GM19455 (cell line): ENCODE results near the gene GPA33.
"Not testable (repeated sequence)": the region's sequence is repeated elsewhere in the genome, so short reads cannot be mapped to it uniquely, and the experiment has no call there.

Experiments
- ATAC-seq: cut with Tn5 transposase; IDR thresholded peaks from one replicate; pipeline ENCODE4 v1.9.1; 2021; ENCODE audit not compliant: unreplicated experiment

The GPA33 gene

DNA sequence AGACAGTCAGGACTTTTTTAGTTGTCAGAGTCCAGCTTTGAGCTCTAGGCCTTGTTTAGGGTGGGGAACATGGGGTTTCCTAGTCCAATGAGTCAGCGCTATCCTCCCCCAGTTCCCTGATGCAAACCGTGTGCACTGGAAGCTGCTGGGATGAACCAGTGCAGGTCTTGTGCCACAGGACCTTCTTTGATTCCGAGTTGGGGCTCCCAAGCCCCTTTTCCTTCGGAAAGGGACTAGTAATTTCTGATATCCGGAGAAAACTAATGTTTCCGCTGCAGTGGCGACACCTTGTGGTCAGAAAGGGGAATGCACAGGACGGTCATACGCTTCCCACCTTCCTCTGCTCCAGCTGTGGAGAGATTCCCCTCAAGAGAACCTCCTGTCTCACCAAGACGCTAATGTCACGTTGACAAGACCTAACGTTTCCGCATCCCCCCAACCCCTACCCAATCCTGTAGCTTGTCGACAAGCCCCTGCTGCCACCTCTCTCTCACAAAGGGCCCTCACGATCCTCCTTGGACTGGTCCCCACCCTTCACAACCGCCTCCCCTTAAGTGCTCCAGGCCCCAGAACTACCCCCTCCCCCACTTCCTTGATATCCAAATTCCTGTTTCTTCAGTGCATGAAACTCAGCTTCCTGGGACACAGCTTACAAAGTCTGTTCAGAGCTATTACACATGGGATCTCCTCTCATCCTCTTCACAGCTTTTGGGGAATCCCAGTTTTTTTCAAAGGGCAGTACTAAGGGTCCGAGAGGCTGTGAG lies 30.9 kb downstream of the GPA33 start:
- no peak for ATAC-seq

DNA sequence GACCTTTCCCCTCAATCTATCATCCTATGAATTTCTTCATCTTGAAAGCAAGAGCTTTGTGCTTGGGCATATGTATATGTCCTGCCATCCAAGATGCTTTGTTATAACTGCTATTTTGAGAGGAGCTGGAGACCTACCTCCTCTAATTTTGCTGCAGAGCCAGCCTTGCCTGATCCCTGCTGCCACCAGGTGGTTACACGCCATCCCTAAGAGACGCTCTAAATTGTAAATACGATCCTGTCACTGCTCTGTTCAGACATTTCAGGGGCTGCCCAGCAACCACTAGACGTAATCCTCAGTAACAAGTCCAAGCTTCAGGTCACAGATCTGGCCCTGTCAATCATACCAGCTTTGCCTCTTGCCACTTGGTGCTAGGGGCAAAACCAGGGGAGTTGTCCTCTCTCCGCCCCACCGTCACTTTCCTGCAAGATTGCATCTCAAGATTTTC lies 32.9 kb downstream of the GPA33 start:
- ATAC-seq: no peak

DNA sequence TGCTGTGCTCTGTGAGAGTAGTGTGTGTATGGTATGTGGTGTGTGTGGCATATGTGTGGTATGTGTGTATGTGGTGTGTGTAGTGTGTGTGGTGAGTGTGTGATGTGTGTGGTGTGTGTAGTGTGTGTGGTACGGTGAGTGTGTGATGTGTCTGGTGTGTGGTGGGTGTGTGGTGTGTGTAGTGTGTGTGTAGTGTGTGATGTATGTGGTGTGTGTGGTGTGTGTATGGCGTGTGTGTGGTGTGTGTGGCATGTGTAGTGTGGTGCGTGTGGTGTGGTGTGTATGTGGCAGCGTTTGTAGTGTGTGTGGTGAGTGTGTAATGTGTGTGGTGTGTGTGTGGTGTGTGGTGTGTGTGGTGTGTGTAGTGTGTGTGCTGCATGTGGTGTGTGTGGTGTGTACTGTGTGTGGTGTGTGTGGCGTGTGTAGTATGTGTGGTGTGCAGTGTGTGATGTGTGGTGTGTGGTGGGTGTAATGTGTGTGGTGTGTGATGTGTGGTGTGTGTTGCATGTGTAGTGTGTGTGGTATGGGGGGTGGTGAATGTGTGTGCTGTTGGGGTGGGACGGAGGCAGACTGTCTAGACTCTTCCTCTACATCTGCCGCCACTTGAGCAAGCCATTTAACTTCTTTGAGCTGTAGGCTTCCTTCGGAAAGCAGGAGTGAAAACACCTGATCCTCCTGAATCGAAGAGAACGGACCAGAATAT lies 33.5 kb downstream of the GPA33 start:
- no peak for ATAC-seq

DNA sequence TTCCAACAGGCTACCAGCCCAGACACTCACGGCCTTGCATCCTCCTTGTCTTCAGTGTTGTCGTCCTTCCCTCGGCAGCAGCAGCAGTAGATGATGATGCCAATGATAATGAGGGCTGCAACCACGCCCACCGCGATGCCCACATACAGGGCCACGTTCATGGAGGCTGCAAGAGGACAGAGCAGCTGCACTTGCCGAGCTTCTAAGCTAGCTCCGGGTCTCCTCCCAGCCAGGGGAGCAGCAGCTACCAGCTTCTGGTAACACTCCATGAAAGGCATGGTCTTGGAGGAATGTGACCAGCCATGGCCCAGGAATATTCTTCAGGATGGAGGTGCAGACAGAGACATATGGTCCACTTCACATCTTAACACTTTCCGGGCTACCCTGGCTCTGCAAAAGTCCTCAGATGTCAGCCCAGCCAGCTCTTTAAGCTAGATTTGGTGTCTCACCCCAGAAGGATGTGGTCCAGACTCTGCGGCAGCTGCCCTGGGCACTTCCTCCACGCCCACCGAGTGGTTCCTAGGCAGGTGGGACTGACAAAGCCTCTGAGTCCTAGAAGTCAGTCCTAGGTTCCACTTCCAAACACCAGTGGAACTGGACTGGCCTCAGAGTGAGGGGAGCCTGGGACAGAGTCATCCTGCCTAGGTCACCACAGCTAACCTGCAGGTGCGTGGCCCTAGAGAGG lies 35.1 kb downstream of the GPA33 start:
- ATAC-seq: no peak

DNA sequence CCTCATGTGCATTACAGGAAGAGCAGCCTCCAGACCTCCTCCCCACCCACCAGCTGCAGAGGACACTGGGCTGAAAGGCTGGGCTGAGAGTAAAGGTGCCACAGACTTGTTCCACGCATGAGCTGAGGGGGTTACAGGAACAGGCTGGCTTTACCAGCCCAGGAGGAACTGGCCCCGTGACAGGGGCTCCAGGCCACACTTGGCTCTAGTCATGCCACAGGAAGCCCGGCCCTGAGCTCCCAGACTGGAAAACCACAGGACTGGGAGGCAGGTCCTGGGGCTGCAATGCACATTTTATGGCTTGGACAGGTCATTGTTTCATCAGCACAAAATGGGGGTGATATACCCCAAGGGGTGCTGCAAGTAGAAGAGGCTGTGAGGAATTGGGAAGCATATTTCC lies 35.6 kb downstream of the GPA33 start:
- ATAC-seq: no peak

DNA sequence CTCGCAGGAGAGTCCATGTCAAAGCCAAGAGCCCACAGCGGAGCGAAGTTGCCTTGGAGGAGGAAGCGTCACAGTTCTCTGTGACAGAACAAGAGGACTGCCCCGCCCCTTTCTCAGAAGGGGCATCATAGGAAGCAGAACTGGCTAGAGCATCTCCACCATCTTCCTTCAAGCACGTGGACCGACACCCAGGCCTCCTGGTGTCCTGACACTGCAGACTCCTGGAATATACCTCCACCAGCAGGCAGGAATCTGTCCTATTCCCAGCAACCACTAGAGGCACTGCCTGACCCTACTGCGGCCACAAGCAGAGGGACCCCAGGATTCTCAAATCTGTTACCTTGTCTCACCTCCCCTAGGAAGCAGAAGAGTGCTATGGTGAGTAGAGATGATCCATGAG lies 37.8 kb downstream of the GPA33 start:
- ATAC-seq: no peak

DNA sequence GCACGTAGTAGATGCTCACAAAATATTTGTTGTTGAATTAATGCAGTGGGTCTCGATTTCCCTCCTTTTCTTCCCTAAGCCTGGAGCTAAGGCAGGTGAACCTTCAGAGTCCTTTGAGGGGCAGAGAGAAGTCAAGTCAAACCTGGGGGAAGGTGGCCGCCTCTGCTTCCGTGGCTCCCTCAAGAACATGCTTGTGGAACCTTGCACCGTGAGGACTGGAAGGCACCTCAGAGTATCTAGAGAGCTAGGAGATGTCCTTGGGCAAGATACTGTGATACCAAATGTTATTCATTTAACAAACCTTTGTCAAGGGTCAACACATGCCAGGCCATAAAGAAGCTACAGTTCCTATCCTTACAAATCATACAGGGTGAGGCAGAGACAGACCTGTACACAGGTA lies 38.3 kb downstream of the GPA33 start:
- ATAC-seq: no peak

DNA sequence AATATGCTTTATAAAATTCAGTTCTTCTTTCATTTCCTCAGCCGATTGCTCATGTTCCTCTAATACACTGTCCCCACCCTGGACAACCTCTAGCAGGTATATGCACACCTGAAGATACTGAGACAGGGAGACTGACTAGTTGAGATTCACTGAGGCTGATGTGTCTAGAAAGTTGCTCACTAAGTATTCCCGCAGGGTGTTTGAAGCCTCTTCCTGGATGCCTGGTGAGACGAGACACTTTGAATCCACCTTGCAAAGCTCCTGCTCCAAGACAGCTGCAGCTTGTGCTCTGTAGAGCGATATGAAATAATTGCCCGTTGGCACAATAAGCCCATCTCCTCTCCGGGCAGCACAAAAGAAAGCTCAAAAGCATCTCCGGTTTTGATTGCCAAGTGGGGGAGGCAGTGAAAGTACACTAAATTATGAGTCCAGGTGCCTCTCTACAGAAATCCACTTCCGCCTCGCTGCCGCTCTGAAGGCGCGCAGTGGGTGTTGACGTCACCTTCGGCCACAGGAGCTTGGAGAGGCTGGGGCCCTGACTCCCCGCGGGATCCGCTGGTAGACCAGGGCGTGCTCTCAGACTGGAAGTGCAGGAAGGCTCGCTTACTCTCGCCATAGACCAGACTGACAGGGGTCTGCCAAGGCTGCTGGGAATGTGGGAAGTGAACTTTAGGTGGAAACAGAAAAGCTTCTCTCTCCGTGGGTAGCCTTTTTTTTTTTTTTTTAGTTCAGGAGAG lies 46.3 kb downstream of the GPA33 start:
- peak; percentile 99 for ATAC-seq

DNA sequence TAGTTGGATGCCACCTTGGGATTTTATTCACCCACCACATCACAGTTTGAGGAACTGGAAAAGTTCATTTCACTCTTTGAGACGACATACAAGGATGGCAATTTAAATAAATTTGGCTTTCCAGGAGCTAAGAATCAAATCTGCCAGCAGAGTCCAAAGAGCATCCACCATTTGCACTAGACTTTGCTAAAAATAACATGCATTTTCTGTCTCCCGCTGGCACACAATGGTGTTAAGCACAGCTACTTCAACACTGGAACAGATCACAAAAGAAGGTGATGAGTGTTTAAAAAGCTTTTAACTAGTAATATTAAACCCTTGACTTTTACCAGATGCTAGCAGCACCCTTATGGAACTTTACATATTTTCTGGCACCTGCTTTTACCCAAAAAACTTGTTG lies 56.5 kb downstream of the GPA33 start:
- ATAC-seq: no peak

DNA sequence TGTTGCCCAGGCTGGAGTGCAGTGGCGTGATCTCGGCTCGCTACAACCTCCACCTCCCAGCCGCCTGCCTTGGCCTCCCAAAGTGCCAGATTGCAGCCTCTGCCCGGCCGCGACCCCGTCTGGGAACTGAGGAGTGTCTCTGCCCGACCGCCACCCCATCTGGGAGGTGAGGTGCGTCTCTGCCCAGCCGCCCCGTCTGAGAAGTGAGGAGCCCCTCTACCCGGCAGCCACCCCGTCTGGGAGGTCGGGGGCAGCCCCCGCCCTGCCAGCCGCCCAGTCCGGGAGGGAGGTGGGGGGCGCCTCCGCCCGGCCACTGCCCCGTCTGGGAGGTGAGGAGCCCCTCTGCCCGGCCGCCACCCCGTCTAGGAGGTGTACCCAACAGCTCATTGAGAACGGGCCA lies 60.6 kb downstream of the GPA33 start:
- not testable (repeated sequence) for ATAC-seq

DNA sequence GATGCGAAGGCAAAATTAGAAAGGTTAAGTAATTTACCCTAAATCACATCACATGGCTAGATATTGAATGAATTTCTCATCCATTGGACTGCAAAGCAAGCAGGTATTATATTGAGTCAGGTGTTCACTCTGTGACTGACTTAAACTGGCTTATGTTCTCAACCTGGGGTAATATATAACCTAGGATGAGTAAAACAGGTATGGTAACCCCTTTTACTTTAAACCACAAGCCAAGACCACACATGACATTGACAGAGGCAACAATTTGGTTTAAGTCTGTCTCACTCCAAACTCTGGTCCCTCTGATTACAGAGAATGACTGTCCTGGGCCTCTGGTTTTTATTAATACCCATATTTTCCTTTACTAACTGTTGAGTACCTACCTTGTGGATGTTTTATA lies 67.8 kb downstream of the GPA33 start:
- no peak for ATAC-seq

DNA sequence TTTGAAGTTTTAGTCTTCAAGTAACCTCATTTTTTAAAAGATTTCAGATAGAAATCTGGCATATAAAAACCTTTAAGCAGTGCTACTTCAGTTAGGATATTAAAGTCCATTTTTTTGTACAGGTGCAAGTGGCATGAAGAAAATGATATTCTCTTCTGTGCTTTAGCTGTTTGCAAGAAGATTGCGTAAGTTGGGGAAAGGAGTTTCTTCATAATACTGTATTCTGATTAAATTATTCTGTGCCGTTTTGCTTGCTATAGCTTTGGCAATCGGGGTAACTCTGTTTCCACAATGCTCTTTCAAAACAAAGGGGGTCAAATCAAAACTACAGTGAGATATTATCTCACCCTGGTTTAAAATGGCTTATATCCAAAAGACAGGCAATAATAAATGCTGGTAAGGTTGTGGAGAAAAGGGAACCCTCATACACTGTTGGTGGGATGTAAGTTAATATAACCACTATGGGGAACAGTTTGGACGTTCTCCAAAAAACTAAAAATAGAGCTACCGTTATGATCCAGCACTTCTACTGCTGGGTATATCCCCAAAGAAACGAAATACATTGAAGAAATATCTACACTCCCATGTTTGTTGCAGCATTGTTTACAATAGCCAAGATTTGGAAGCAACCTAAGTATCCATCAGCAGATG lies 74.0 kb downstream of the GPA33 start:
- no peak for ATAC-seq

DNA sequence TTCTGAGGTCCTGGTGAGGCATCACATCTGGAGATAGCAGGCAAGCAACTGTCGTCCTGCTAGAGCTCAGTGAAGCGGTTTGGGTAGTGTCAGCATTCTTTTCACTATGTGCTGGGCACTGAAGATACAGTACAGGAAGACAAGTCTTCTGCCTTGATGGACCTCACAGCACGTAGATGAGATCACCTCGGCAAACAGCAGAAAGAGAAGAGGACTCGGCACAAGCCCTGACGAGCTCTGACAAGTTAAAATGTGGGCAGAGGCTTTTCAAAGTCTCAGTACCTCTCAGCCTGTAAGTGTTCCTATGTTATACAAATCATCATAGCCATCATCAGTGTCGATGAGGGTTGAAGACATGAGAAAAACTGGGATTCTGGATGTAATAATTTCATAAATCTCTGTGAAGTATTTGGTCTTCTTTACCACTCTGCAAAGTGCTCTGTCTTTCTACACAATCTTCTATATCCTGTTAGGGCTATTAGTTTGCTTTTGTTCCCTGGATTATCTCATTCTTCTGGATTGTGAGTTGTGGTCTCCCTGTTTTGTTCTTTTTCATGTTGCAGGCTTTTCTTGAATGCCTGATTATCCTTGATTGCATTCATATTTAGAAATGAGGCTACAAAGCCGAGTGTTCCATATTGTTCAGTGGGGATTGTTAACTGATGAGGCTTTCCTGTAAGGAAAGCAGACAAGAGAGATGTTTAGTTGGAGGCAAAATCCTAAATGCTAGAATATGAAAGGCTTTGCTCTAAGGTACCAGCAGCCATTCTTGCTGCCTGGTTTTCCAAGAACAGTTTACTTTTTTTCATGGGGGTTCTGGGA lies 76.9 kb downstream of the GPA33 start:
- no peak for ATAC-seq

DNA sequence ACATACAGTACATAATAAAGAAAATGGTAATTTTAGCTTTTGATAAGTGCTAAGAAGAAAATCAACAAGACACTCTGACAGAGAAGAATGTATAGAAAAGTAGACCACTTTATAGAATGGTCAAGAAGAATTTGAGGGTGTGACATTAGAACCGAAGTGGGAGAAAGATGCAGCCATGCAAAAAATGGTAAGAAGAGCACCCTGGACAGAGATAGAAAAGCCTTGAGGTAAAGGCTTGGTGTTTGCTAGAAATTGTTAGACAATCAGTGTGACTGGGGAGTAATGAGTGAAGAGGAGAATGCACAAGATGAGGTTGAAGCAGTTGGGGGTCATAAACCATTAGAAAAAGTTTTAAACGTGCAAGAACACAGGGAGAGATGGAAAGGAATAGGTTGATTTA lies 77.6 kb downstream of the GPA33 start:
- ATAC-seq: no peak

DNA sequence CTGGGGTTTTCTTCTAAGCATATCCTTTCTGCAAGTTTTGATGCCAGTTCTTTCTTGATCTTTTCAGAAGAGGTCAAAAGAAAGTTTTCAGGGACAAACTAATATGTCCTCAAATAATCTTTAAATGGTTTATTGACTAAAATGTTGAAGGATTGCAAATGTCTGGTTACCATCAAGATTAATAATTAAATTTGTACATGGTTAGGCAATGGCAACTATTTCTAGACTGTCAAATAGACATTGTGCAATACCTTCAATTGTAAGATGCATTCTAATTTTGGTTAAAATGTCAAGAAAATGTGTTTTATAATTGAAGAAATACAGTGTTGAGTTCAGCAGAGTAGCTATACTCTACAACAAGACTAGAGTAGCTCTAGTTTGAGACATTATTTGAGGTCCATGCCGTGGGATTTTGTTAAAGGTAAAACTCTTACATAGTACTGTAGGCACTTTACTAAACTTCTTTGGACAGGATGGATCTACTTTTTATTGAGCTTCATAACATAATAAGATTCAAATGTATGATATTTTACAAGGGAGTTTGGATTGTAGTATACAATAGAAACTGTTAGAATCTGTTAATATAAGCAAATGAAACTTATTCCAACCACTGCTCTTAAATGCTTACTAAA lies 78.5 kb downstream of the GPA33 start:
- ATAC-seq: no peak

DNA sequence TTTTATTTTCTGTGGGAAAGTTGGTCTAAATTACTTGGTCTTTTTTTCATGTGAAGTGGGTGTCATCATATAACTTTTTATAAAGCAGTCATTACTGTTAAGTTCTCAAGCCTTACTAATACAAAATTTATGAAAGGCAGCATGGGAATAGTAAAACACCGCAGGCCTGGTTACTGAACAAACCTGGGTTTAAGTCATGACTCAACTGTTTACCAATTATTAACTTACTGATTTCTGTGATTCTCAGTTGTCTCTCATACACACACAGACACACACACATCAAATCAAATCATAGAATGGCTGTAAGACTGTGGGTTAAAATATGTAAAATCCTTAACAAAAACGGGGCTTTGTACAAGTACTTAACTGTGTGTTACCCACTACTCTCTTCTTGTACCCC lies 86.5 kb downstream of the GPA33 start:
- no peak for ATAC-seq
